Measurements from ENCODE around the gene ZC3H7B.
"Not testable (repeated sequence)": the region's sequence is repeated elsewhere in the genome, so short reads cannot be mapped to it uniquely, and the experiment has no call there.

ZC3H7B gene

DNA sequence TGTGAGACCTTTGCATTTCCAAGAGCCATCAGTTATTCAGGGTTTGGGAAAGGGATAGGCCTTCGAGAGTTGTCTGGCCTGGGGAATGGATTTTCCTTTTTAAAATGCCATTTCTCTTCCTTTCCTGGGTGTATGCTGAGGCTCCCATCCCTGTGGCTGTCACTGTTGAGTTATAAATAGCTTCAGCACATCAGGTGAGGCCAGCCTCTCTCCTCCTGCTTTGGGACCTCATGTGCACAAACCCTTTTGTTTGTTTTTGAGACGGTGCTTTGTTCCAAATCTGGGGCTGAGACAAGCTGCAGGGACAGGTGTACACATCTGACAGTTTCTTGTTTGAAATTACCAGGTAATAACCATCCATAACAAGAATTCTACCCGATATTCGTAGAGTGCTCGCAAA lies 81.8 kb downstream of the ZC3H7B start:
- no peak for DNase-seq

DNA sequence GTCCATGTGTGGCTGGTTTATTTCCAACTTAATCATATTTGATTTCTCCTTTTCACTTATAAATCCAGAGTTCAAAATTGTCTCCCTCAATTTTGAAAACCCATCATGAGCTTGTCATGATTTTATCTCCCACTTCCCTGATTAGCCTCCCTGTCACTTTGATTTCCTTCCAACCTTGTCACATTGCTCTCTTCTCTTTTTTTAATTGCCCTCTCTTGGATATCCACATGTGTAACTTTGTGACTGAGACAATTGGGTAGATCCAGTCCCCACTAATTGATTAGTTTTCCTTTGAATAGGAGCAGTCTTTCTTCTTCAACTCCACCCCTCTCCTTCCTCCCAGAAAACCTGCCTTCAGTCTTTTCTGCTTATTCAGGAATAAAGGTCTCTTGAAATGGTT lies 82.8 kb downstream of the ZC3H7B start:
- DNase-seq = no peak

DNA sequence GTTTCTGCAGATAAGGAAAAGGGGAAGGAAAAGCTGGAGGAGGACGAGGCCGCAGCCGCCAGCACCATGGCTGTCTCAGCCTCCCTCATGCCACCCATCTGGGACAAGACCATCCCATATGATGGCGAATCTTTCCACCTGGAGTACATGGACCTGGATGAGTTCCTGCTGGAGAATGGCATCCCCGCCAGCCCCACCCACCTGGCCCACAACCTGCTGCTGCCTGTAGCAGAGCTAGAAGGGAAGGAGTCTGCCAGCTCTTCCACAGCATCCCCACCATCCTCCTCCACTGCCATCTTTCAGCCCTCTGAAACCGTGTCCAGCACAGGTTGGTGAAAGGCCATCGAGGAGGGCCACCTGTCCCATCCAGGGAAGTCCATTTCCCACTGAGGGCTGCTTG lies 86.0 kb downstream of the ZC3H7B start:
- no peak for DNase-seq

DNA sequence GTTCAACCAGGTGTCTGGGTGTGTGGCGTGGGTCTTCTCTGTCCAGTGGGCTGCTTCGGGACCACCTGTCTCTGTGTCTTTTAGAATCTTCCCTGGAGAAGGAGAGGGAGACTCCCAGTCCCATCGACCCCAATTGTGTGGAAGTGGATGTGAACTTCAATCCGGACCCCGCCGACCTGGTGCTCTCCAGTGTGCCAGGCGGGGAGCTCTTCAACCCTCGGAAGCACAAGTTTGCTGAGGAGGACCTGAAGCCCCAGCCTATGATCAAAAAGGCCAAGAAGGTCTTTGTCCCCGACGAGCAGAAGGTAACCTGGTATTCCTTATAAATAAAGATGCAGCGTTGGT lies 92.7 kb downstream of the ZC3H7B start:
- no peak for DNase-seq

DNA sequence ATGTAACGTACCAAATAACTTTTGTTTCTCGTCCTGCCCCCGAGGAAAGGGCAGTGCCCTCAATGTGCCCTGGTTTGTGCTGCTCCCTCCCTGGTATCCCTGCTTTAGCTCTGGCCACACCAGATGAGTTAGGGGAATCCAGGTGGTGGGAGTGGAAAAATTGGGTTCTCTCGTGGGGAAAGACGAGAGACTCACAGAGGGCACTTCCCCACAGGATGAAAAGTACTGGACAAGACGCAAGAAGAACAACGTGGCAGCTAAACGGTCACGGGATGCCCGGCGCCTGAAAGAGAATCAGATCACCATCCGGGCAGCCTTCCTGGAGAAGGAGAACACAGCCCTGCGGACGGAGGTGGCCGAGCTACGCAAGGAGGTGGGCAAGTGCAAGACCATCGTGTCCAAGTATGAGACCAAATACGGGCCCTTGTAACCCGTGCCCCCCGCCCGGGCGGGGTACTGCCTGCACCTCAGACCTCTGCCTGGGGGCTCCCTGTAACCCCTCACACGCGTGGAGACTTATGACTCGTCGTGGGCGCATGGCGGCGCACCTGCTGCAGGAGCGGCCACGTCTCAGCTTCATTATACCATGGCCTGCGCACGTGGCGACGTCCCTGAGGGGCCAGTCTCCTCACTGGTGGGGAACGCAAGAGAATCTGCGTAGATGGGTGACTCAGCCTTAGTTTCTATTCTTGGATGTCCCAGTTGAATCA lies 94.4 kb downstream of the ZC3H7B start:
- no peak for DNase-seq

DNA sequence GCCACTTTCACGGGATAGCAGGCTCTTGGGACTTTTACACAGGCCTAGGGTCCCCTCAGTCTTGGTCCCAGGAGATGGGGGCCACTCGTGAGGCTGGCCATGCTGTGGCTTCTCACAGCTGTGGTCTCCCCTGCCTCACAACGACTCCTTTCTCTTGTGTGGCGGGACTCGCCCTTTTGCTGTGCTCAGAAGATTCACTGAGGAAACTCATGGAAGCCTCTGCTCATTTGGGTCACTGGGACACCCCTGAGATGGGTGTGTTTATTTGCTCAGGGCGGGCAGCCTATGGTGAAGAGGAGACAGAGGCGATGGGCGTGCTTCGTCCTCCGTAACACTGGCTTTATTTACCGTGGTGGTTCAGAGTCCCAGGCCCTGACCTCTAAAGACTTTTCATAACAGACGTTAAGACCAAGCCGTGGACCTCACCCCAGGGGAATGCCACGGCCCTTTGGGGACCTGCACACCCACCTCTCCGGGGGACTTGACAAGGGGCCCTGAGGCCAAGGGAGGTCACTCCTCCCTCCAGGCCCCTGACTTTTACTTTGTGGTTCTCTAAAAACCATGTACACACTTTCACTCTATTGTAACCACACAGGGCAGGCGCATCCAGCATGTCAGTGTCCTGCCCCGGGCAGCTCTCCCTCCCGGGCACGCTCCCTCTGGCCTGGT lies 96.0 kb downstream of the ZC3H7B start:
- no peak for DNase-seq

DNA sequence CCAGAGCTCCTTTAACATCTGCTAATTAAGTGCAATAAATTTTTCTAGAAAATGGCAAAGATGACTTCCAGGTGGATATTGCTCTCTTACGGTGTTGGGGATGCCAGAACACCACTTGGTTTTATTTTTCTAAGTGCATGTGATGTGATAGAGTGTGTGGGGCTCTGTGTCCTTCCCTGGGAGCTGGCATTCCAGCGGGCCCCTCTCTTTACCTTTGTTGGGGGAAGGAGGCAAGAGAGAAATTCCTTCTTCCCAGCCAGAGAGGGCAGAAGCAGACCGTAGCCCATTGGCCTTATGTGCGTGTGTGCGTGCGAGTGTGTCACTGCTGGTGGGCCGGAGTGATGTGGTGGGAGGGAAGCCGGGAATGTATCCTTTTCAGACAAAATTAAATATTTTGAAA lies 97.6 kb downstream of the ZC3H7B start:
- DNase-seq = no peak

DNA sequence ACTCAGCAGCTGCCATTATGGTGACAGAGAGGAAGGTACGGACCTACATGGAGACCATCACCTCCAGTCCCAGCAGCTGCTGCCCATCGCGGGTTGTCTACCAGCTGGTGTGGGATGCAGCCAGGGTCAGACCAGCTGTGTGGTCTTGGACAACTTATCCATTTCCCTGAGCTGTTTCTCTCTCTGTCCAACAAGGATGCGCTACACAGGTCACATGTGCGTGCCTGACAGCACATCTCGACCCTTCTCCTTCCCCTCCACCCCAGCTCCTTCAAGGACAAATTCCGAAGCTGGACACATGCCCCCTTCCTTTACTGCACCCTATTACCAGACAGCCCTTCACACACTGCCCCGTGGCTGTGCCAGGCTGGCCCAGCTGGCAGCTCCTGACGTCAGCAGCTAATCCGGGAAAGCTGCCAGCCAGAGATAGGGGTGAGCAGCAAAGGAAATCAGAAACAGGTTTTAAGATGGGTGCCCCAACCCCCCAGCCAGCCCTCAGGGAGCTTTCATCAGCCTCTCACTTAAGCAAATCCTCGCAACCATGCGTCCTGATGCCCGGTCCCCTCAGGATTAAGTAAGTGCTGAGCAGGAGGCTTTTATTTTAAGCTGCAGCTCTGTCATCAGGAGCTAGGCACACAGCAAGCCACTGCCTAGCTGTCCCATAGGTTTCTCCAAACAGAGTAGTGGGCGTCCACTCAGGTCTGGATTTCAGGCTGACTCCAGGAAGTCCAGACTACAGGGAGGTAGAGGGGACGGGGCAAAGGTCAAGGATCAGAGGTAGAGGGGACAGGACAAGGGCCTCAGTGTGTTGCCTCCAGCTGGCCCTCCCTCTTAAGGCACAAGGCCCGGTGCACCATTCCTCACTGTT lies 100.7 kb downstream of the ZC3H7B start:
- peak; percentile 73 for DNase-seq

DNA sequence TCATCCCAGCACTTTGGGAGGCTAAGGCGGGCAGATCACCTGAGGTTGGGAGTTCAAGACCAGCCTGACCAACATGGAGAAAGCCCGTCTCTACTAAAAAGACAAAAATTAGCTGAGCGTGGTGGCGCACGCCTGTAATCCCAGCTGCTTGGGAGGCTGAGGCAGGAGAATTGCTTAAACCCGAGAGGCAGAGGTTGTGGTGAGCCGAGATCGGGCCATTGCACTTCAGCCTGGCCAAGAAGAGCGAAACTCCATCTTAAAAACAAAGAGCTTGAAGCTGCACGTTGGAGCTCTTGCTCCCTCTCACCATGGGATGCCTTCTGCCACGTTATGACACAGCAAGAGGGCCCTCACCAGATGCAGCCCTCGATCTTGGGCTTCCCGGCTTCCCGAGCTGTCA lies 101.5 kb downstream of the ZC3H7B start:
- not testable (repeated sequence) for DNase-seq

DNA sequence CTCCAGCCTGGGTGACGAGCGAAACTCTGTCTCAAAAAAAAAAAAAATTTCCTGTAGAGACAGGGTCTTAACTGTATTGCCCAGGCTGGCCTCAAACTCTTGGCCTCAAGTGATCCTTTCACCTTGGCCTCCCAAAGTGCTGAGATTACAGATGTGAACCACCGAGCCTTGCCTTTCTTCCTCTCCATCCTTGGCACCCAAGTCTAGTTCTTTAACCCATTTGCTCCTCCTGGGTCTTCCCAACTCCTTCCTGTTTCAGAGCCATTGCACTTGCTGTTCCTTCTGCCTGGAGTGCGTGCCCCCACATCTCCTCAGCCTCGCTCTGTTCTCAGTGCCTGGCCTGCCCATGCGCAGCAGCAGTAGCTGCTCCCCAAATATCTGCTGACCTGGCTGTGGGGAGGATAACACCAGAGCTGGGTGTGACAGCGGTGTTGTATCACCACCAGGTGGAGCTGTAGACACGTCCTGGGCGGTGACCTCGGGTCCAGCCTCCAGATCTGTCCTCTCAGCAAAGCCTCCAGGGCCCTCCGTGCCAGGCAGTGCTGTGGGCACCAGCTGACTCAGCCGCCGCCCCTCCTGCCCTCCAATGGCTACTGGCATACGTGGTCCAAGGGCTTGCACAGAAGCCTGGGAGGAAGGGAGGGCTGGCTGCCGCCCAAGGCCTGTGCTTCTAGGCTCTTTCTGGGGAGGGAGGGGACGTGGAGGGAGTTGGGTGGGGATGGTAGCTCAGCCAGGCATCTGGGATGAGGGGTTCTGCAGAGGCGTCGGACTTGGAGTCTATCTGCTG lies 102.4 kb downstream of the ZC3H7B start:
- DNase-seq = peak; percentile 90

DNA sequence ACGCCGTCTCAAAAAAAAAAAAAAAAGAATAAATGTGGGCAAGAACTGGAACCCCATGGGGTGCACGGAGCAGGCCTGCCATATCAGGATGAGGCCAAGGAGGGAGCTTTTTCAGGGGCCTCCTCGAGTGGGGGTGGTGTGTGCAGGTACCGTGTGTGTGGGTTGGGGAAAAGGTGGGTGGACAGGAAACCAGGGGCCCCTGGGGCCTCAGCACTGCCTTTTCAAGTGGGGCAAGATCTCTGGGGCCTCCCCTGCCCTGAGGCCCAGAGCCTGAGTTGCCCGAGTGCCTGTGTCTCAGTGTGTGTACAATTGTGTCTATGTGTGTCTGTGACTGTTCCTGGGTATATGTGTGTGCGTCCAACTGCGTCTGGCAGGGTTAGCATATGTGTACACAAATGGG lies 104.3 kb downstream of the ZC3H7B start:
- DNase-seq = no peak

DNA sequence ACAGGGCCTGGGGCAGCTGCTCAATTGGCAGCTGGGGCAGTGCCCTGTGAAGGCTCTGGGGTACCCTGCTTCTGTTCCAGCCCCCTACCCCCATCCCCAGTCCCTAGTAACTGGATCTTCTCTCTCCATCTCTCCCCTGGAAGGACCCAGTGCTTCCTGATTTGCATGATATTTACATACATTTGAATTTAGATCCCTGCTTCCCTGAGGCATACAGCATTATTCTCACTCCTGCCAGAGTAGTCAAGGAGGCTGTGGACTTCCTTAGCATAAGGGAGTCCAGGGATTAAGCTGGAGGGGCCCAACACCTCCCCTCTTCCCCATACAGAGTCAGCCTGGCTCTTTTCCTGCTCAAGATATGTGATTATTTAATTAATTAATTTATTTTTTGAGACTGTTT lies 105.1 kb downstream of the ZC3H7B start:
- DNase-seq = no peak

DNA sequence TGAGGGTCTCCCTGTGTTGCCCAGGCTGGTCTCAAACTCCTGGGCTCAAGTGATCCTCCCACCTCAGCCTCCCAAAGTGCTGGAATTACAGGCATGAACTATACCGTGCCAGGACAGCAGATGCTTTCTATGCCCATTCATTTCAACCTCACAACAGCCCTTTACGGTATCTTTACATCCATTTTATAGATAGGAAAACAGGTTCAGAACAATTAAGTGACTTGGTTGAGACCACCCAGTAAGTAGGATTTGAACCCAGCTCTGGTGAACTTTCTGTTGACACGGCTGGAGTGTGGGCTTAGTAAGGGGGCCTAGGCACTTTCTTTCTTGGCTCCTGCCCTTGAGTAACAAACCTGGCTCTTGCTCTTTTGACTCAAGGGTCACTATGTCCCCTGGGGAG lies 106.1 kb downstream of the ZC3H7B start:
- DNase-seq = no peak

DNA sequence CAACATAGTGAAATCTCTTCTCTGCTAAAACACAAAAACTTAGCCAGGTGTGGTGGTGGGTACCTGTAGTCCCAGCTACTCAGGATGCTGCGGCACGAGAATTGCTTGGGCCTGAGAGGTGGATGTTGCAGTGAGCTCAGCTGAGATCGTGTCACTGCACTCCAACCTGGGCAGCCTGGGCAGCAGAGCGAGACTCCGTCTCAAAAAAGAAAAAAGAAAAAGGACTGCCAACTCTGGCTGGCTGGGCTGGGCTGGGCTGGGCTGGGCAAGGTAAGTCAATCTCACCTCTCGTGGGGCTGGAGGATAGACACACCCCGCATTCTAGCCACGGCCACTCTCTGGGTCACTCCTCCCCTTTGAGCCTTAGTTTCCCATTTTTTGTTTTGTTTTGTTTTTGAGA lies 107.3 kb downstream of the ZC3H7B start:
- DNase-seq = no peak
